KMS-11 (cell line): ENCODE results near the gene DUOX1.

Experiments
- H2AFZ ChIP-seq: fragments of 200-600 bp; sonication (generic); 2 replicates; pipeline ENCODE4 v1.6.1; 2016; ENCODE audit warnings: antibody characterized with exemption, mixed run types, low read depth
- H3K27ac ChIP-seq: fragments of 200-600 bp; sonication (generic); 2 replicates; pipeline ENCODE4 v1.6.1; 2016; ENCODE audit warnings: mild to moderate bottlenecking, mixed run types
- H3K27me3 ChIP-seq: fragments of 200-600 bp; sonication (generic); 2 replicates; pipeline ENCODE4 v1.6.1; 2017; ENCODE audit warnings: mild to moderate bottlenecking, low read depth, mixed run types, moderate library complexity; ENCODE audit not compliant: insufficient read depth
- H3K36me3 ChIP-seq: fragments of 200-600 bp; sonication (generic); 2 replicates; pipeline ENCODE4 v1.6.1; 2017; ENCODE audit warnings: mild to moderate bottlenecking, mixed run types; ENCODE audit not compliant: insufficient read depth
- H3K4me1 ChIP-seq: fragments of 200-600 bp; sonication (generic); 2 replicates; pipeline ENCODE4 v1.6.1; 2016; ENCODE audit warnings: mild to moderate bottlenecking, low read depth, mixed run types; ENCODE audit not compliant: poor library complexity, severe bottlenecking
- H3K4me2 ChIP-seq: fragments of 200-600 bp; sonication (generic); 2 replicates; pipeline ENCODE4 v1.7.0; 2016; ENCODE audit warnings: mild to moderate bottlenecking, mixed run types
- H3K4me3 ChIP-seq: fragments of 200-600 bp; sonication (generic); IDR thresholded peaks from 2 replicates; pipeline ENCODE4 v1.6.1; 2017; ENCODE audit warnings: low read depth, low read length, mixed read lengths; ENCODE audit not compliant: insufficient read depth
- H3K79me2 ChIP-seq: fragments of 200-600 bp; sonication (generic); 2 replicates; pipeline ENCODE4 v1.6.1; 2016; ENCODE audit warnings: low read depth, mixed run types; ENCODE audit not compliant: insufficient read depth
- H3K9ac ChIP-seq: fragments of 200-600 bp; sonication (generic); 2 replicates; pipeline ENCODE4 v1.6.1; 2016; ENCODE audit warnings: mild to moderate bottlenecking, mixed run types
- H4K20me1 ChIP-seq: fragments of 200-600 bp; sonication (generic); 2 replicates; pipeline ENCODE4 v1.6.1; 2016; ENCODE audit warnings: mild to moderate bottlenecking, mixed run types; ENCODE audit not compliant: insufficient read depth
- TF ChIP-seq, protein P1 (sequence below): fragments of 200-600 bp; sonication (generic); conservative IDR thresholded peaks from 2 replicates; pipeline ENCODE4 v1.6.1; 2017; ENCODE audit warnings: low read depth, mild to moderate bottlenecking, antibody characterized with exemption, low read length, moderate library complexity, mixed read lengths

DUOX1 gene

DNA sequence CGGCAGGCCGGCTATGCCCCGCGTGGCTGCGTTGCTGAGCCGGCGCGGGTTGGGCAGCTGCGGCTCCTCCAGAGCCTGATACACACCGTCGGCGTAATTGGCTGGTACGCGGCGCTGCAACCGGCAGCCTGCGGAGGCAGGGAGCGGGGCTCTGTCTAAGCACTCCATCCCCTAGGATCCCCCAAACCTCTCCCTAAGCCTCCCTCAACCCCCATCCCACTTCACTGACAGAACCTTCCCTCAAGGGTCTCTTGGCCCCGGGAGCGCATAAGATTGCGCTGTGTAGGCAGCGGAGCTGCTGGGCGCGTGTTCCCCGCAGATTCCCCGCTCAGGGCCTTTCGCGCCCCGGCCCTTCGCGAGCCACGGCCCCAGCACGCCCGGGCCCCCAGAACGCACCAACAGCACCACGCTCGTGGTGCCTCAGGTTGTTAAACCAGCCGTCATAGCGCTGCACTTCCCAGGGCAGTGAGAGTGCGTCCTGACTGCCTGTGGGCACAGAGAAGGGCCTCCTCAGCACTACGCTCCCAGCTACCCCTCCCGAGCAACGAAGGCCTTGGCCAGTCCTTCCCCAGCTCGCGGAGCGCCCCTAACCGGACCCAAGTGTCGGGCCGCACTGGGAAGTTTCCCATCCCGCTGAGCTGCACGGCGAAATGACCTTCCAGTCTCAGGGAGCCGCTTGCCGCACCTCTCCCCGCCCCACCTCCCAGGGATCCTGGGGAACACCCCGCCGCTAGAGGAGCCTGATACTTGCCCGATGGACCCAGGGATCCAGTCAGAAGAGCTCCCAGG lies 17.0 kb upstream of the DUOX1 start:
- TF ChIP-seq, protein P1, sequence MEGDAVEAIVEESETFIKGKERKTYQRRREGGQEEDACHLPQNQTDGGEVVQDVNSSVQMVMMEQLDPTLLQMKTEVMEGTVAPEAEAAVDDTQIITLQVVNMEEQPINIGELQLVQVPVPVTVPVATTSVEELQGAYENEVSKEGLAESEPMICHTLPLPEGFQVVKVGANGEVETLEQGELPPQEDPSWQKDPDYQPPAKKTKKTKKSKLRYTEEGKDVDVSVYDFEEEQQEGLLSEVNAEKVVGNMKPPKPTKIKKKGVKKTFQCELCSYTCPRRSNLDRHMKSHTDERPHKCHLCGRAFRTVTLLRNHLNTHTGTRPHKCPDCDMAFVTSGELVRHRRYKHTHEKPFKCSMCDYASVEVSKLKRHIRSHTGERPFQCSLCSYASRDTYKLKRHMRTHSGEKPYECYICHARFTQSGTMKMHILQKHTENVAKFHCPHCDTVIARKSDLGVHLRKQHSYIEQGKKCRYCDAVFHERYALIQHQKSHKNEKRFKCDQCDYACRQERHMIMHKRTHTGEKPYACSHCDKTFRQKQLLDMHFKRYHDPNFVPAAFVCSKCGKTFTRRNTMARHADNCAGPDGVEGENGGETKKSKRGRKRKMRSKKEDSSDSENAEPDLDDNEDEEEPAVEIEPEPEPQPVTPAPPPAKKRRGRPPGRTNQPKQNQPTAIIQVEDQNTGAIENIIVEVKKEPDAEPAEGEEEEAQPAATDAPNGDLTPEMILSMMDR = no peak
- no peak overlapping the region for H2AFZ ChIP-seq

DNA sequence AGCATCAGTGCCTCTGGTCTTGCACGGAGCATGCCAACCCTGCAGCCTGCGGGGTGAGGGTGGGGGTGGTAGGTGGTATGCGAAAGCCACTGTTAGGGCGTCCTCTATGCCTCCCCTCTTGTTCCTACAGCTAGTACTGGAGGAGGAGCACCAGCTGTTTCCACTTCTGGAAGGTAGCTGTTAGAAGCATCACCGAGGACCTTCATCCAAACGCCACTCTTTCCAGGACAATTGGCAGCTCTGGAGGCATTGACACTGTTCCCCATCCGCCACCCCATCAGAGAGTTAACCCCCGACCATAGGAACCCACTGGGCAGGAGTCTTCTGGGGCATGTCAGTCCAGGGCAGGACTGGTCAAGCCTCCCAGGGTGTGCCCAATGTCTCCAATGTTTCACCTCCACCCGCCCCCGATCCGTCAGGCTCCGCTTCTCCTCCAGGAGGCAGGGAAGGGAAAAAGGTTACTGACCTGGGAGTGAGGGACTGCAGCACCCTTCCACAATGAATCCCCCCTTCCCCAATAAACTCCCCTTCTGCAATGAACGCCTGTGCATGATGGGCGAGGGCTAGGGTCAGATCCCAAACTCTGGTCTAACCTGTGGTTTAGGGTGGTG lies 16.3 kb upstream of the DUOX1 start:
- Histone ChIP-seq H3K4me1 (no peaks in the 10 kb centered on the region), H3K9ac (no peak overlapping the region), H3K36me3 (no peaks in the 10 kb centered on the region), H3K4me3 (no peak overlapping the region), H3K27me3 (peaks cover 25% of the 10 kb centered on the region), H4K20me1 (no peaks in the 10 kb centered on the region), H3K27ac (no peak overlapping the region), H3K79me2 (no peaks in the 10 kb centered on the region), H2AFZ (no peak overlapping the region), H3K4me2 (no peak overlapping the region)
- TF ChIP-seq, protein P1 = no peak

More for the DNA sequence above, 17.0 kb upstream of the DUOX1 start:
- H3K79me2 ChIP-seq = no peaks in the 10 kb centered on the region
- H3K9ac ChIP-seq = no peak overlapping the region
- H3K36me3 ChIP-seq = no peaks in the 10 kb centered on the region
- H3K27ac ChIP-seq = no peak overlapping the region
- peaks cover 25% of the 10 kb centered on the region for H3K27me3 ChIP-seq
- H3K4me1 ChIP-seq = no peaks in the 10 kb centered on the region
- no peak overlapping the region for H3K4me2 ChIP-seq
- H3K4me3 ChIP-seq = no peak overlapping the region
- no peaks in the 10 kb centered on the region for H4K20me1 ChIP-seq

DNA sequence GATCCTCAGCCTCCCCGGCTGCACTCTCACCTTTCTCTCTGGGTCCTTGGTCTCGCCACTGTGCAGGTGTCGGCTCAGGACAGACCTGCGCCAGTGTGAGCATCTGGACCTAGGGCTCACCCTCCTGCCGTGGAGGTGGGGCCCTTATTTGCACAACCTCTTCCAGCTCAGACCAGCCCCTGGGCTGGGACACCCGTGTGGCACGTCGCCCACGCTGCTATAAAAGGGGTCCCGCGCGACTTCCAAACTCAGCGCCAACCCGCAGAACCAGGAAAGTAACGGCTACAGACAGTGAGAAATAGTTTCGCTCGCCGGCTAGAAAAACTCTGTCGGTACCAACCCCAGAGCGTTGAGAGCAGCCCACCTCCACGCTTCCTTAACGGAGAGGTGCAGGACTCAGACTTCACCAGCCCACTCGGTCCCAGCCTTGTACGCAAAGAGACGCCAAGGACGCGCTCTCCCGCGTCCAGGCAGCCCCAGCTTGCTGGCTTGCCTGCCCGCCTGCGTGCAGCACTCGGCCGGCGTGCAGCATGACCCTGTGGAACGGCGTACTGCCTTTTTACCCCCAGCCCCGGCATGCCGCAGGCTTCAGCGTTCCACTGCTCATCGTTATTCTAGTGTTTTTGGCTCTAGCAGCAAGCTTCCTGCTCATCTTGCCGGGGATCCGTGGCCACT lies 15.6 kb upstream of the DUOX1 start, which contains the start of the genes DUOX2 and DUOXA2:
DUOX2 (minus strand) TSS at position 97 of the 675 bp plus-strand sequence. CDS start 761 bp downstream, outside the sequence.
DUOXA2 (plus strand) TSS at position 251 of the 675 bp plus-strand sequence; CDS start at position 531, 280 bp downstream.
- Histone ChIP-seq H3K4me1 (no peaks in the 10 kb centered on the region), H4K20me1 (no peaks in the 10 kb centered on the region), H3K79me2 (no peaks in the 10 kb centered on the region), H3K9ac (no peak within 1 kb of the TSS), H3K4me3 (no peak within 1 kb of the TSS), H2AFZ (no peak within 1 kb of the TSS), H3K27me3 (peaks cover 25% of the 10 kb centered on the region), H3K36me3 (no peaks in the 10 kb centered on the region), H3K27ac (no peak within 1 kb of the TSS), H3K4me2 (no peak within 1 kb of the TSS)
- TF ChIP-seq, protein P1 = no peak

DNA sequence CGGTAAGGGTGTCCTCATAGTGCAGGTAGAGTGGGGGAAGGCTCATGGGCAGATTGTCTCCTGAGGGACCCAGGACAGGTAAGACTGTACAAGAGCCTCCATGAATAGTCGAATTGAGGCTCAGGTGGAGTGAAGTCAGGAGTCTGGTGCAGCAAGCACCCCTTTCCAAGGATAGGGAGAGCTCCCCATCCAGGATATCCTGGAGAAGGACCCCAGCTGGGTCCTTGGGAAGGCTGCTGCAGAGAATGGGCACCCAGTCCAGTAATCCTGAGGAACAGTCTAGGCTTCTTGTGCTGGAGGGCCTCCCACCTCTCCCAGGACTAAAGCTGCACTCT lies 15.1 kb upstream of the DUOX1 start:
- H2AFZ ChIP-seq = no peak overlapping the region
- H3K36me3 ChIP-seq = no peaks in the 10 kb centered on the region
- H3K27me3 ChIP-seq = peaks cover 25% of the 10 kb centered on the region
- H3K4me2 ChIP-seq = no peak overlapping the region
- no peaks in the 10 kb centered on the region for H4K20me1 ChIP-seq
- H3K4me1 ChIP-seq = no peaks in the 10 kb centered on the region
- H3K4me3 ChIP-seq = no peak overlapping the region
- H3K9ac ChIP-seq = no peak overlapping the region
- no peaks in the 10 kb centered on the region for H3K79me2 ChIP-seq
- TF ChIP-seq, protein P1 = no peak
- H3K27ac ChIP-seq = no peak overlapping the region
